ENCODE data around the gene IQSEC1. TPM values are rescaled to one million over a fixed set of nuclear protein-coding genes. Genes with fewer than 3 reads are reported as not detected.

The IQSEC1 gene
- total and polyA plus RNA-seq, 2 experiments from 2014 or later = 8.0 to 51.9 TPM

GRCh38 chr3:12935861-12936830, 137.1 kb downstream of the IQSEC1 start:
- H3K27me3 ChIP-seq (ENCODE audit: insufficient read depth) = no peaks in the 10 kb centered on the region
- DNase-seq (ENCODE audit: low spot score) (no peak), ATAC-seq (no peak)
- H3K79me2 ChIP-seq (replicated peaks; ENCODE audit: insufficient read depth) = no peaks in the 10 kb centered on the region
- no peaks in the 10 kb centered on the region for H3K4me1 ChIP-seq (ENCODE audit: insufficient read depth)
- H3K27me3 Mint-ChIP-seq (ENCODE audit: insufficient read depth, low read depth, poor library complexity) = no peaks in the 10 kb centered on the region
- H3K27ac ChIP-seq (ENCODE audit: low read depth) = no peak overlapping the region
- H3K4me2 ChIP-seq = no peak overlapping the region
- H3K4me3 Mint-ChIP-seq = no peak overlapping the region
- no peaks in the 10 kb centered on the region for H3K36me3 ChIP-seq (ENCODE audit: insufficient read depth)
- no peaks in the 10 kb centered on the region for H3K9me3 Mint-ChIP-seq
- H3K36me3 Mint-ChIP-seq (ENCODE audit: low read depth) = peaks cover 3% of the 10 kb centered on the region; the same call in 1 of the 3 replicates
- H2AFZ ChIP-seq = no peak overlapping the region
- TF ChIP-seq NANOG (IDR thresholded peaks at IDR 0.05; ENCODE audit: borderline replicate concordance) (no peak), JUNB (IDR thresholded peaks at IDR 0.05; ENCODE audit: unreplicated experiment) (no peak), EZH2 (IDR thresholded peaks at IDR 0.05; ENCODE audit: low read depth, unreplicated experiment) (no peak)
- H3K4me1 Mint-ChIP-seq = no peaks in the 10 kb centered on the region
- no peaks in the 10 kb centered on the region for H3F3A ChIP-seq (replicated peaks; ENCODE audit: low read depth)
- H4K20me1 ChIP-seq (replicated peaks; ENCODE audit: insufficient read depth) = no peaks in the 10 kb centered on the region; the same call in none of the 2 replicates
- no peaks in the 10 kb centered on the region for H3K9me2 ChIP-seq (ENCODE audit: insufficient read depth)
- H3K27ac Mint-ChIP-seq = no peak overlapping the region
- H3K4me3 ChIP-seq = no peak overlapping the region

- no peaks in the 10 kb centered on the region; the same call in none of the 2 replicates for H4K20me1 ChIP-seq (replicated peaks; ENCODE audit: insufficient read depth)
- Mint-ChIP-seq H3K9me3 (no peaks in the 10 kb centered on the region), H3K4me3 (no peak overlapping the region), H3K4me1 (no peaks in the 10 kb centered on the region), H3K27me3 (ENCODE audit: insufficient read depth, low read depth, poor library complexity) (no peaks in the 10 kb centered on the region), H3K27ac (no peak overlapping the region), H3K36me3 (ENCODE audit: low read depth) (peaks cover 3% of the 10 kb centered on the region; the same call in 1 of the 3 replicates)
- ATAC-seq = no peak
- no peaks in the 10 kb centered on the region for H3K27me3 ChIP-seq (ENCODE audit: insufficient read depth)
- no peaks in the 10 kb centered on the region for H3K79me2 ChIP-seq (replicated peaks; ENCODE audit: insufficient read depth)
- H3K4me2 ChIP-seq = no peak overlapping the region
- no peaks in the 10 kb centered on the region for H3K36me3 ChIP-seq (ENCODE audit: insufficient read depth)
- H3K27ac ChIP-seq (ENCODE audit: low read depth) = no peak overlapping the region
- no peak overlapping the region for H2AFZ ChIP-seq
- H3K4me3 ChIP-seq = no peak overlapping the region
- DNase-seq (ENCODE audit: low spot score) = no peak
- H3K4me1 ChIP-seq (ENCODE audit: insufficient read depth) = no peaks in the 10 kb centered on the region
- H3F3A ChIP-seq (replicated peaks; ENCODE audit: low read depth) = no peaks in the 10 kb centered on the region
- no peaks in the 10 kb centered on the region for H3K9me2 ChIP-seq (ENCODE audit: insufficient read depth)
- TF ChIP-seq REST (IDR thresholded peaks at IDR 0.05; ENCODE audit: unreplicated experiment) (no peak), CREB1 (CRISPR knock-in tag; IDR thresholded peaks at IDR 0.05; ENCODE audit: low read depth) (no peak), ETS1 (IDR thresholded peaks at IDR 0.05) (no peak), STAT1 (IDR thresholded peaks at IDR 0.05; ENCODE audit: unreplicated experiment) (no peak), NANOG (IDR thresholded peaks at IDR 0.05; ENCODE audit: borderline replicate concordance) (no peak), JUNB (IDR thresholded peaks at IDR 0.05; ENCODE audit: unreplicated experiment) (no peak), EZH2phosphoT487 (IDR thresholded peaks at IDR 0.05; ENCODE audit: unreplicated experiment) (no peak), CTCF (conservative IDR thresholded peaks at IDR 0.05; ENCODE audit: low read depth in 2 of 2) (no peak)
Measured at GRCh38 chr3:12935023-12935860, 138.0 kb downstream of the IQSEC1 start.
